DMS53 treated with DMSO at 0.1 percent for 48 hours (cell line): ENCODE measurements around the gene ARHGAP22.

Experiments used
- DNase-seq: peaks from one replicate; lab custom pipeline; 2025; ENCODE audit not compliant: unreplicated experiment; lab: John Stamatoyannopoulos, UW

Gene ARHGAP22

DNA sequence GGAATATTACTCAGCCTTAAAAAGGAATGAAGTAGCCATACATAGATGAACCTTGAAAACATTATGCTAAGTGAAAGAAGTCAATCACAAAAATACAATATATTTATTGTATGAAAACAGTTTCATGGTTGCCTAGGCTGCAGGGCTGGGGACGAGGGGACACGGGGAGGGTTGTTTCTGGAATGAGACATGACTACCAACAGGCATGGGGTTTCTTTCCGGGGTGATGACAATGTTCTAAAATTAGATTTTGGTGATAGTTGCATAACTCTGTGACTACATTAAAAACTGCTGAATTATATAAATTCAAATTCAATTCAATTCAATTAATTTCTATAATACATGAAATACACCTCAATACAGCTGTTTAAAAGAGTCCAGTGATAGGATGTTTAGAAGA, 88.0 kb downstream of the ARHGAP22 start:
- no peak for DNase-seq

DNA sequence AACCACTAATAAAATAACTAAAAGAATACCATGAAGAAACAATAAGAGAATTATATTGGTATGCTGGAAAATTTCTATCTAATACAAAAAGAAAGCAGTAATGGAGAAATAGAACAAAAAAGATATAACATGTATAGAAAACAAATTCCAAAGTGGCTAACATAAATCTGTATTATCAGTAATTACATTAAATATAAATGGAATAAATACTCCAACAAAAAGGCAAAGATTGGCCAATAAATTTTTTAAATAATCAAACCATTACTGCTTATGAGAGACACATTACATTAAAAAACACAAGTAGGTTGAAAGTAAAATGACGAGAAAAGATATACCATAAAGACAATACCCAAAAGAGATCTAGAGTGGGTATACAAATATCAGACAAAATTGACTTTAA, 90.0 kb downstream of the ARHGAP22 start:
- no peak for DNase-seq

DNA sequence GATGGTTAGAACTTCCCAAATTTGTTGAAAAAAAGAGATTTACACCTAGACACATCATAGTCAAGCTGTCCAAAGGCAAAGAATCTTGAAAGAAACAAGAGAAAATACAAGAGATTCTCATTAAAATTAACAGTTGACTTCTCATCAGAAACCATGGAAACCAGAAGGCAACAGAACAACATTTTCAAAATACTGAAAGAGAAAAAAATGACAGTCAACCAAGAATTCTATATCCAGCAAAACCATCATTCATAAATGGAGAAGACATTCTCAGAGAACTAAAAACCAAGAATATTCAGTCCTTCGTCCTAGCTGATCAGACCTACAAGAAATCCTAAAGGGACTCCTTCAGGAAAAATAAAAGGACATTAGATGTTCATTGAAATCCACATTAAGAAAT, 90.6 kb downstream of the ARHGAP22 start:
- no peak for DNase-seq

DNA sequence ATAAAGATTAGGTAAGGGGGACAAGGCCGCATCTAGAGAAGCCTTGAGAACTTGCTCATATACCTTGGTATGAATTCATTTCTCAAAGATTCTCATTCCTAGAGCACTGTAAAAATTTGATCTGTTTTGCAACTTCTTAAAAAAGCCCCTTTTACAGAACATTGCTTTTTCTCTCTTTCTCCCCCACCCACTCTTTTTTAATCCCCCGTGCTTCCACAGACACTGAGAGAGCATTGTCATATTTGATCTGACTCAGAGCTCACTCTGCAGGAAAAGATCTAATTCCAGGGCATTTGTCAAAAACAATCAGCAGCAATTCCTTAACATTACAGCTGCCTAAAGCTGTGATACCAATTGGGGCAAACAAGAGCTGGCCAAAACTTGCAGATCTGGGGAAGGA, 92.0 kb downstream of the ARHGAP22 start:
- no peak for DNase-seq

DNA sequence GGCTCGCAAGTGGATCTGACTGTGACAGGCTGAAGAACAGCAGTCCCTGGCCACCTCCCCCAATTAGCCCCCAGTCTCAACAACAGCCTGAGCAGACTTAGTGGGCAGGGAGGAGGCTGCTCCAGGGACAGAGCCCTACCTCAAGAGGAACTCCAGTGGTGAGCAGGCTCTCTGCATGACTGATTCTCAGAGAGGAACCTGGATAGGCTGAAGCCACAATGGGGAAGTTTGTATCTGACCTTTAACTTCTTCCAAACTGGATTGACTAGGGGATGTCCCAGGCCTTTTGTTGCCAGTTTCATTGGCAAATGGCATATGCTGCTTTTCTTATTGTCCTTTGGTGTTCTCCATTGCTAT, 93.0 kb downstream of the ARHGAP22 start:
- DNase-seq, result no peak

DNA sequence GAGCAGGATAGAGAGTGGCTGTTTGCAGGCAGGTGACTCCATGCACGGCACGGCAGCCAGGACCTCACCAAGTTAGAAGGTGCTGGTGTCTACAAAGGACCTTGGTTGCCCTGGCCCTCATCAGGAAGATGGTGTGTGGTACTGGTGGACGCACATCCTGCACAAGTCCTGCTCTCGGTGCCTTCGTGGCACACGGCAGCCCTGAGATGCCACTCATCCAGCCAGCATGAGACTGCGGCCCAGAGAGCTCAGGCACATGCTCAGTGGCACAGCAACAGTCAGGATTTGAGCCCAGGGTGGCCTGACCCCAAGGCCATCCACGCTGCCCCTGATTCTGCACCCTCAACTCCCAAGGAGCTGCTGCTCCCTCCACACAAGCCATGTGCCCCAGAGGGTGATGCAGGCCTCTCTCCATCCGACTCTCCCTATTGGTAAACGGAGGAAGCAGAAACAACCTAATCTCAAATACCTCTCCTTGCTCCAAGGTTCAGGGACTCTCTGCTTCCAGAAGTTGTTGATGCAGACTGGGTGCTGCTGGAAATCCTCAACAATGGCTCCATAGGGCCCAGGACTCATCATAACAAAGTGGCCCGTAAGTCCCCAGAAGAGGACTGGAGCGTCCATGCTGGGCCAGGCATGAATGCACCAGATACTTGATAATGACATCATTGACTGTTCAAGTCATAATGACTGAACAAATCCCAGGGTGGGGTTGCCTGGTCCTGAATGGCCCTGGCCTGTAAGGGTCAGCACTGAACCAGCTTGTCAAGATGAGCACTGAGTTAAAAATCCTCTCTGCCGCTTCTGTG, 93.6 kb downstream of the ARHGAP22 start:
- DNase-seq, result no peak

DNA sequence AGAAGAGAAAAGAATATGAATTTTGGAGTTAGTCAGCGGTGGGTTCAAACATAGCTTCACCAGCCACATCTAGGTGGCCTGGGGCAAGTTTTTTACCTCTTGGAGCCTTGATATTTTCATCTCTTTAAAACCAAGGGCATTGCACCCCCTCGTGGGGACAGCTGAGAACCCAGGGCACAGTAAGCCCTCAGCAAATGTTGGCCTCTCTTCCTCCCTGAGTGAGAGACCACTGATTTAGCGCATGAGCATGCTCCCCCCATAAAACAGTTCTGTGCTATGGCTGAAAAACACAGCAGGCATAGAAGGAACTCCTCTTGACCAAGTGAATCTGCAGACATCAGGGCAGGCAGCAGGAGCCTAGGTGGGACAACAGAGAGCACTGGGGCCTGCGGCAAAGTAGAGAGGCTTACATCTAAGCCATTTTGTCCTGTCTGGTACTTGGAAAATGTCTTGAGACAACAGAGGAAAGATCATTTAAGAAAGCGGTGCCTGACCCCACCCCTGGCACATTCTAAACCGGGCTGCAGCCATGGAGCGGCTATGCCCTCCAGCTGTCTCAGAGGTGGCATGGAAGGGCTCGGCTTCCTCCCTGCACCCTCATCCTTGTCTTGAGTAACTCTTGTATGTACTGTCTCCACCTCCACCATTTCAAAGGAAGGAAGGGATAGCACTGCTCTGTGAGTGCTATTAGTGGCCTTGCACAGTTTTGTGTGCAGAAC, 94.7 kb downstream of the ARHGAP22 start:
- no peak for DNase-seq

DNA sequence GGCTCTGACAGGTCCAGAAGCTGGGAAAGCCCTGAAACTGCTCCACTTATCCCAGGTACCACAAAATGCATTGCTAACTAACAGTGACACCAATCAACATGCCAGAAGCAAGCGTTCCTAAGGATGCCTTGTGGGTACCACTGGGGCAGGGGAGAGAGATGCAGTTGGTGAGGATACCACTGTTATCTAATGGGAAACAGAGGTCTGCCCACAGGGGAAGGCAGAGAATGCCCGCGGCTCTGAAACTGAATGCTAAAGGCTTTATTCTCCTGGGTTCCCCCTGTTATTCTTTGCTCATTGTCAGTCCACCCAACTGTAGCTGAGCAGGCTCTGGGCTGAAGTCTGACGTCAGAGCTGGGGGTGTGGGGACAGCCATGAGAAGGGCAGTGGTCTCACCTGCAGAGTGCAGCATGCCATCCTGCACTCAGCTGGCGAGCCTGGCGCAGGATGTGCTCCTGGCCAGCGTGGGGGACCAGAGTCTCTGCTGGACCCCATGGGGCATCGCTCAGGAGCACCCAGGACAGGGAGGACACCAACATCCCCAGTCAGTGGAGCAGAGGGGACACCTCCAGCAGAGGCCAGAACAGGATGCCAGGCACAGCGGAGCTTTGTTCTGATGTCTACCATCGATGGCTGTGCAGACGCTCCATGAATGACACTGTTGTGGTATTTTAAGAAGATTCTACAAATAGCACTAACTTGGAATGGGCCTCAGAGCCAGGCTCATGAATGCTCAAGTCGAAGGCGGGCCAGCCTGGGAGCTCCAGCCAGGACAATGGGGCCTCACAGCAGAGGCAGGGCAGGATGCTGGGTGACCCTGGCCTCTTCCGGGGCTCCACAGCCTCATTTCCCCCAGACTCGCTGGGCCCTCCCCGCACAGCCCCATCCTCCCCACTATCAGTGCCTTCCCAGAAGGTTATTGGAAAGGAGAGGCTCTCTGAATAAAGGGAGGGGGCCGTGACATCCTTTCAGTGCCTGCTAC, 95.8 kb downstream of the ARHGAP22 start:
- no peak for DNase-seq

DNA sequence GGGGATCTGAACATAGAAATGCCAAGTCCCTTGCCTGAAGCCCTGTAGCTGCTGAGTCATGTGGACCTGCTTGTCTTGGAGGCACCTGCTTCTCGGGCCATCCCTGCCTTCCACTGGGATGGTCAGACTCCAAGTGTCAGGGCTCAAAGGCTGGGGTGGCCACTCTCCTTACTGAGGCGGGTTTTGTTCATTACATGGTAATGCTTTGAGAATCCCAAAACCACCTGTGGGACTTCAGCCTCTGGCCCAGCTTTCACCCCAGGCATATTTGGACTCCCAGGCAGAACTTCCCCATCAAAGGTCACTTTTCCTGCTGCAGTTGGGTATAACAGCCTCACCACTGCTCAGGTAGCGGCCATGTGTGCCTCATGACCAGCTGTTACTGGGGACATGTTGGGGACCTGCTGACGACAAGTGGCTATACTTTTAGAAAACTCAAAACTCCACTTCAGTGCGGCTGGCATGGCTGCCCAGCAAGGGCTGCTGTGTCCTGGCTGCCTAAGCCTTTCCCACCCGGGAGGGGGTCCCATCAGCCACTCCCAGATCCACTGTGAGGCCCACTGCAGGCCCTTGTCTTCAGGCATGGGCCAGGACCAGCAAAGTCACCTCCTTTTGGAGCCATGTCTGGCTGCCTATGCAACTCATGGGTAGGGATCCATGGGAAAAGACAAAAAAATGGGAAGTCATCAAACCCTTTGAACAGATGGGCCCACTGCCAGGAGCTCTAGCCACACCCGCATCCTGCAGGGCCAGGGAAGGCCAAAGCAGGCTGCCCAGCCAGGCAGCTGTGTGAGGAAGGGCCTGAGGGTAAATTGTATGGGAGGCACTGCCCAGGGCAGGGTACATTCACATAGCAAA, 96.7 kb downstream of the ARHGAP22 start:
- DNase-seq, result no peak

DNA sequence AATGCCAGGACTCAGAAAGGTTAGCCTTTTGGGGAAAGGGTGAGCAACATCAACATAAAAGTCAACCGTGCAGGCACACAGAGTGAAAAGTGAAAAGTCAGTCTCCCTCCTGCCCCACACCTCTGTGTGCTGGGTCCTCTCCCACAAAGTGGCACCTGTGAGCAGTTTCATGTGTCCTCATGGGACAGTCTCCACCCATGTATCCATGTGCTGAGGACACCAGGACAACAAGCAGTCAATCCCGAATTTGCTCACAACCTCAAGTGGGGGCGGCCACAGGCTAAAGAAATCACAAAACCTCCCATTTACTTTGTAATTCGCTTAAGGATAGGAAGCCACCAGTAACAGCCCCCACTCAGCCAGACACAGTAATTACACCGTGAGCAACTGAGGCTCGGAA, 97.4 kb downstream of the ARHGAP22 start:
- DNase-seq, result no peak

DNA sequence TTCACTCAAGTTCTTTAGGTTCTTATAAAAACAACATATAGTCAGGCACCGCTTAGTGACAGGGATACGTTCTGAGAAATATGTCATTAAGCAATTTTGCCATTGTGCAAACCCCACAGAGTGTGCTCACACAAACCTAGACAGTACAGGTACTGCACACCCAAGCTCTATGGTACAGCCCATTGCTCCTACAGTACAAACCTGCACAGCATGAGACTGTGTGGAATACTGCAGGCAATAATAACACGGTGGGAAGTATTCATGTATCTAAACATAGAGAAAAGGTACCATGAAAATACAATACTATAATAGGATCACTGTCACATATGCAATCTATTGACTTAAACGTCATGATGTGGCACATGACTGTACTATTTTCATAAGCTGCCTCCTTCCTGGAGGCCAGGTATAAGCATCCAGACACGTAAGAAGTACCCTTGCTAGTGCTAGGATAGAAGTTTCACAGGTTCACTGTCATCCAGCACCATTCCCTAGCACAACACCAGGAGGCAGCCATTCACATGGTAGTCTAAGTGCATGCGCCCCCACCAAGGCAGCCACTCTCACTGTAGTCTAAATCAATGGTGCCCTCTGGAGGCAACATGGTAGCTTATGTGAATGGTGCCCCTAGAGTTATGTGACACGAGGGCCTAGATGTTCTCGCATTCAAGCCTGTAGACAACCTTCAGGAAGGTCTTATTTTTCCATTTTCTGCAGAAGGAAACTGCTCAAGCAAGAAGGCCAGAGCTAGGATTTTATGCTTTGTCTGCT, 98.5 kb downstream of the ARHGAP22 start:
- DNase-seq, result no peak

DNA sequence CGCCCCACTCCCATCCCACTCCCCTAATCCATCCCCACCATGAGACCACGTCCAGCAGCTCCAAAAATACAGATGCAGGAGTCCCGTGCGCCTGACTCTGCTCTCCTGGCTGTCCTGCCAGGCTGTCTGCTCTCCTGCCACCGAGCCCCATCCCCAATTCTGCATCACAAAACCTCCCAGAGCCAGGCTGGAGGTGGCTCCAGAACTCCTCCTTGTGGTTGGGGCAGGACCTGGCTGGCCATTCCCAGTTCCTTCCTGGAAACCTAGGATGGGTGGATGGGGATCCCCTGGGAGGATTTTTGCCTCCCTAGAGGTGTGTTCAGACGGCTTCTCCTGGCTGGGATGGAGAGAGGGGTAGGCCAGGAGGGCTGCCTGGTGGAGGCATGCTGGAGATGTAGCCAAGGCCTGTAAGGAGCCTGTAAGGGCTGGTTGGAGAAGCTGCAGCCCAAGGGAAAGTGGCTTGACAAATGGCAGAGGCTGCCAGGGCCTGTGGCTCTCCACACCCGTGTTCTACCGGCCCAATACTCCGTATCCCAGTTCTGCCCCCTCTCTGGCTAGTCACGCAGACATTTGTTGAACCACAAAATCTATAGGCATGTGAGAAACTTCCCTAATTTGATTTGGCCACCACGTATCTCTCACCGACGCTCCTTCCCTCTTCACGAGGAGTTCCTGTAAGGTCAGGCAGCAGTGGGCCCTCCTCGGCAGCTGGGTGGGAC, 99.3 kb downstream of the ARHGAP22 start:
- no peak for DNase-seq

DNA sequence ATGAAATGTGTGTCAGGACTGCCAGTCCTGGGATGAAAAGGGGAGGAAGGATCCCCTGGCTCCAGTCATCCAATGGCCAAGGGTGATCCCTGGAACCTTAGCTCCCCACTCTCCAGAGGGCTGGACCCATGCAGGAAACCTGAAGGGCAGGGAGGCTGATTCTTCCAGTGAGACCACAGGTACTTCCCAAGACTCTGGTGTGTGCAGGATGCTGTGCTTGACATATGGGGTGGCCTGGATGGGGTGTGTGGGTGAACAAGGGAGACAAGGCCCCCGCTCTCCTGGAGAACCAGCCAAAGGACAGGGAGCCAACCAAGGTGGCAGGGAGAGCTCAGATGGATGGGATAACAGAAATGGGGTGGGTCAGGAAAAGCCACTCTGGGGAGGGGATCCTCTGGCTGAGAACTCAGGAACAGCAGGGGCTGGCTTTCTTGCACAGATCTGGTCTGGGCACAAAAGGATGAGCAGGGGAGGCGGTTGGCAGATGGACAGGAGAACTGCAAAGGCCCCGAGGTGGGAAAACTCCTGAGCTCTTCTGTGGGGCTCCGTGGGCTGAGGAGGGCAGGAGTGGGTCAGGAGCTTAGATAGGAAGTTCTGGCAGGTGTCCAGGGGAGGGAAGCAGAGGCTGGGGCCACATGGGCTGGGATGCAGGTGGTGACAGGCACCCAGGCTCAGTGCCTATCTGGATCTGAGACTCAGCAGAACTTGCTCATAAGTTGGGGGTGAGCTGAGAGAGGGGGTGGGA, 100.6 kb downstream of the ARHGAP22 start:
- no peak for DNase-seq

DNA sequence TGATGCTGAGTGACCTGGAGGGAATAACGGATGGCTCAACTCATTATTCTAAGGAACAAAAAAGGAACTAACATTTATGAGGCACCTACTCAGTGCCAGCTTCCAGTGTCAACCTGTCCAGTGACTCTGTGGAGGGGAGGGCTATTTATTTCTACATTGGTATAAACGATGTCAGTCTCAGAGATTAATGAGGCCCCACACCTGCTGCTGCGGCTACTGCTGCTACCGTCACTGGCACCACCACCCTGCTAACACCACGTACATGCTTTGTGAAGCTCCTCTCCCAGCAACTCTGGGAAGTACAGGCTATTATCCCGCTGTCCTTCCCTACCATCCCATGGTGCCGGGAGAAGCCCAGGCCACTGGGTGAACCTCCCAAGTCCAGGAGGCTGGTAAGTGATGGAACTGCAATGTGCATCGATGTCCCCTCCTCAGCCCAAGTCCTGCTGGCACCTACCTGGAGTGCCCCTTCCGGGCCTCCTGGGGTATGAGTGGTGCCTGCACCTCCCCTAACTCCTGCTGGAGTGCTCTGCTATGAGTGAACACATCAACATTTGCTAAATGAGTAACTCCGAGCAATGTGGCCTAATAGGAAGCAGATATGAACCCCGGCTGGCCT, 101.5 kb downstream of the ARHGAP22 start:
- DNase-seq, result no peak

DNA sequence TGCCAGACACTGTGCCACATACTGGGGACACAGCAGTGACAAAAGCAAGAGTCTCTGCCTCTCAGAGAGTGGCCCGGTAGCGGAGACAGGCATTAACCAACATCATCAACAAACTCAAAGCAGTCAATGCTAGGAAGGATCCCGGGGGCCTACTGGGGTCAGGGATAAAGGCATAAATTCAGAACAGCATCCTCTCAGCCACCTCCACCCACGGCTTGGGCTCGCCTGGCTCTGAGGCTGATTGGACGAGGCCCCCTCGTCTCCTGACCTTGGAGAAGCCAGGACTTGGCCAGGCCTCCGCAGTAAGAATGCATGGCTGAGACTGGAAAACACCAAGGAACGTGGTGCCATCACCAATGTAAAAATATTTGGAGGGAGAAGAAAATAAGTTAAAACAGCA, 102.1 kb downstream of the ARHGAP22 start:
- DNase-seq, result no peak

DNA sequence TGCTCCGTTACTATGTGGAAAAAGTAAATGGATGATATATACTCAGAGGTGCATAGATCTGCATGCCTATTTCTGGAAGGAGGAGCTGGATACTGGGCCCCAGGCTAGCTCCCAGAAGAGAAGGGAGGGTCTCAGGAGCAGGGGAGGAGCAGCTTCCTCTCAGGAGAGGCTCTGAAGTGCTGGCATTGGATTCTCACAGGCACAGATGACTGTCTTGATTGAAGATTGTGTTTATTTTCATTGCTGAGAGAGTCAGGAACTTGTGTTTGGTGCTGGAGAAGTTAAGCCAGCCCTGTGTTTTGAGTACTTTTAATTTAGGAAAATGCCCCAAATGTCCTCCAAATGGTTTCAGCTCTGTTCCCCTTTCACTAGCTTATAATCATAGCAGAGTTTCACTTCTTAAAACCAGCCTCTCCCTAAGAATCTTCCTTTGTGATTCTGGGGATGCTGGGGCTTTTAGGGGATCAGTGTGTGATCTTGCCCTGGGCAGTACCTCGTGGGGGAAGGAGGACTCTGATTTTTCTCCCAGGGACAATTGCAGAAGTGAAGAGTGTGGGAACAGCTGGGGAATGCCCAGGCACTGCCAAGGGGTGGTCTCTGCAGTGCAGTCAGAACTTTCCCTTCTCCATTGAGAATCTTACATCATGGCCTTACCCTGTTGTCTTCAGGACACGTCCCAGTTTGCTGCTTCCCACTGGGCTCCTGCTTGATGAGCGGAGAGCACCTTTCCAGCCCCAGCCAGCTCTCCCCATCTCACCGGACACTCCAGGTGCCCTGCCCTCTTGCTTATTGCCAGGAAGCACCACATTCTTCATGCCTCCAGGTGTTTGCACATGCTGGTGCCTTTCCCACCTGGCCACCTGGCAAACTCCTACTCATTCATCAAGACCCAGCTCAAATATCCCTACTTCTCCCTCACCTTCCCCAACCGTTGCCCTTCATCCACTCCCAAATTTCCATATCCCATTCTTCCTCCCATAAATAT, 102.8 kb downstream of the ARHGAP22 start:
- no peak for DNase-seq

DNA sequence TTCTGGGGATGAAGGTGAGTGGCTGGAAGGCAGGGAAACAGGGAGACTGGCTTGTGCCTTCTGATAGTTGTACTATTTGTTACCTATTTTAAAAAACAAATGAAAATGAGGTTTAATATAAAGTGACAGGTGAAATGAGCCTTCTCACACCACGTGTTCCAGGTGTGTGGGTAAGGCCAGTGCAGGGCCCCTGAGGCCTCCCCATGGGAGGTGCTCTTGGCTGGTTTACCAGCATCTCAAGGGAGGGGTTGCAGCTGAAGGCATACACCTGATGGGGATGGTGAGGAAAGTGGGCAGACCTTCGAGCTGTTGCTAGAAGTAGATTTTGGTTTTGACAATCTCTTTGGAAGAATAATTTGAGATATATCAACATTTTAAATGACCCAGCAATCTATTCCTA, 103.6 kb downstream of the ARHGAP22 start:
- no peak for DNase-seq
